Liver (tissue), 9 donors: ENCODE data around the gene KRTAP3-2. TPM values are rescaled to one million over a fixed set of nuclear protein-coding genes. Genes with fewer than 3 reads are reported as not detected.

Experiments used
- DNase-seq: peaks from one replicate; pipeline ENCODE4 v3.0.0-alpha.2; 2017; ENCODE audit warnings: low spot score
- H3K27ac ChIP-seq, 2 donors: one replicate each; pipeline ENCODE4 v1.7.0; 2013; ENCODE audit warnings: inconsistent platforms in 2 of 2, low read length in 2 of 2, control low read depth in 1 of 2, low read depth in 1 of 2, mild to moderate bottlenecking in 1 of 2
- H3K27me3 ChIP-seq, 4 donors: one replicate each; pipeline versions ENCODE4 v1.6.1 to v1.7.0; 2013; ENCODE audit warnings: low read length in 3 of 4, inconsistent platforms in 1 of 4, mild to moderate bottlenecking in 1 of 4, moderate library complexity in 1 of 4; ENCODE audit not compliant: control insufficient read depth in 4 of 4, insufficient read depth in 4 of 4
- H3K36me3 ChIP-seq, 4 donors: one replicate each; pipeline versions ENCODE4 v1.6.1 to v1.7.0; 2013; ENCODE audit warnings: low read length in 3 of 4, mild to moderate bottlenecking in 3 of 4, low read depth in 1 of 4, moderate library complexity in 1 of 4; ENCODE audit not compliant: control insufficient read depth in 4 of 4, insufficient read depth in 3 of 4
- H3K4me1 ChIP-seq, 4 donors: one replicate each; pipeline versions ENCODE4 v1.6.1 to v1.7.0; 2013; ENCODE audit warnings: low read length in 3 of 4, mild to moderate bottlenecking in 3 of 4, moderate library complexity in 1 of 4; ENCODE audit not compliant: control insufficient read depth in 4 of 4, insufficient read depth in 4 of 4
- H3K4me3 ChIP-seq, 3 donors: one replicate each; pipeline versions ENCODE4 v1.6.1 to v1.7.0; 2013; ENCODE audit warnings: low read length in 3 of 3, control low read depth in 1 of 3, low read depth in 1 of 3, mild to moderate bottlenecking in 1 of 3
- H3K9ac ChIP-seq, 2 donors: one replicate each; pipeline ENCODE4 v1.7.0; 2013; ENCODE audit warnings: low read length in 2 of 2, mild to moderate bottlenecking in 2 of 2, moderate library complexity in 2 of 2, control low read depth in 1 of 2, low read depth in 1 of 2
- H3K9me3 ChIP-seq, 4 donors: one replicate each; pipeline versions ENCODE4 v1.6.1 to v1.7.0; 2013; ENCODE audit warnings: low read length in 3 of 4; ENCODE audit not compliant: control insufficient read depth in 4 of 4
- EGR1 ChIP-seq, 2 donors: IDR thresholded peaks; 2 replicates each; pipeline ENCODE4 v1.6.1; 2016 to 2018; ENCODE audit warnings: antibody characterized with exemption in 2 of 2, low read depth in 2 of 2
- FOXA1 ChIP-seq: IDR thresholded peaks from 2 replicates; pipeline ENCODE4 v1.6.1; 2016; ENCODE audit warnings: antibody characterized with exemption
- FOXA2 ChIP-seq: IDR thresholded peaks from 2 replicates; pipeline ENCODE4 v1.6.1; 2016; ENCODE audit warnings: antibody characterized with exemption
- GABPA ChIP-seq, 2 donors: IDR thresholded peaks in 1 of 2; conservative IDR thresholded peaks in 1 of 2; 2 replicates each; pipeline ENCODE4 v1.6.1; 2016; ENCODE audit warnings: antibody characterized with exemption in 2 of 2, mild to moderate bottlenecking in 1 of 2, moderate library complexity in 1 of 2
- HNF4A ChIP-seq, 2 donors: conservative IDR thresholded peaks; 2 replicates each; pipeline ENCODE4 v1.6.1; 2016; ENCODE audit warnings: antibody characterized with exemption in 2 of 2, mild to moderate bottlenecking in 2 of 2
- JUND ChIP-seq, 2 donors: IDR thresholded peaks; 2 replicates each; pipeline ENCODE4 v1.6.1; 2016; ENCODE audit warnings: antibody characterized with exemption in 2 of 2
- NR2F2 ChIP-seq: IDR thresholded peaks from 2 replicates; pipeline ENCODE4 v1.6.1; 2016; ENCODE audit warnings: antibody characterized with exemption
- RAD21 ChIP-seq, 2 donors: IDR thresholded peaks; 2 replicates each; pipeline ENCODE4 v1.6.1; 2016; ENCODE audit warnings: antibody characterized with exemption in 2 of 2, mild to moderate bottlenecking in 2 of 2
- RXRA ChIP-seq, 2 donors: IDR thresholded peaks; 2 replicates each; pipeline ENCODE4 v1.6.1; 2017 to 2018; ENCODE audit warnings: antibody characterized with exemption in 2 of 2, mild to moderate bottlenecking in 1 of 2
- SP1 ChIP-seq: IDR thresholded peaks from 2 replicates; pipeline ENCODE4 v1.6.1; 2018; ENCODE audit warnings: antibody characterized with exemption, mild to moderate bottlenecking
- TAF1 ChIP-seq: conservative IDR thresholded peaks from 2 replicates; pipeline ENCODE4 v1.6.1; 2016; ENCODE audit warnings: antibody characterized with exemption, mild to moderate bottlenecking
- YY1 ChIP-seq: IDR thresholded peaks from 2 replicates; pipeline ENCODE4 v1.6.1; 2016; ENCODE audit warnings: antibody characterized with exemption, mild to moderate bottlenecking
- WGBS: extraction: QIAGEN DNeasy Blood & Tissue Kit; methylation state at CpG from one replicate; pipeline ENCODE4 v1.1.7; 2013; 5-methylcytosine and 5-hydroxymethylcytosine counted together
- polyA plus RNA-seq, 2 donors: library from polyadenylated mRNA; stranded (reverse) in 1 of 2; unstranded in 1 of 2; fragments of 200-250 nt in 1 of 2; fragments of >200 nt in 1 of 2; fragmentation: Nextera tagmentation in 1 of 2; extraction: Ambion mirVana in 1 of 2; gene quantifications; one replicate each; pipeline versions ENCODE4 v1.2.1 to v1.2.3, GENCODE V29; 2013 to 2015
- total RNA-seq, 2 donors: library from RNA; depleted of rRNA; stranded (reverse); fragments of >200 nt; gene quantifications; one replicate each; pipeline ENCODE4 v1.2.3, GENCODE V29; 2014
- TF ChIP-seq, protein P1 (sequence below): IDR thresholded peaks from 2 replicates; pipeline ENCODE4 v1.6.1; 2016; ENCODE audit warnings: antibody characterized with exemption
- TF ChIP-seq, protein P2 (sequence below): IDR thresholded peaks from 2 replicates; pipeline ENCODE4 v1.6.1; 2016; ENCODE audit warnings: antibody characterized with exemption
- TF ChIP-seq, protein P3 (sequence below): IDR thresholded peaks from 2 replicates; pipeline ENCODE4 v1.6.1; 2016; ENCODE audit warnings: antibody characterized with exemption, mild to moderate bottlenecking
- TF ChIP-seq, protein P4 (sequence below): IDR thresholded peaks from 2 replicates; pipeline ENCODE4 v1.6.1; 2016; ENCODE audit warnings: antibody characterized with exemption
- donor health status: healthy.
- donor health status: healthy.
- donor health status: healthy.
- donor health status: healthy.
- donor health status: healthy.

Gene KRTAP3-2
- total and polyA plus RNA-seq, 4 donors = not detected

DNA sequence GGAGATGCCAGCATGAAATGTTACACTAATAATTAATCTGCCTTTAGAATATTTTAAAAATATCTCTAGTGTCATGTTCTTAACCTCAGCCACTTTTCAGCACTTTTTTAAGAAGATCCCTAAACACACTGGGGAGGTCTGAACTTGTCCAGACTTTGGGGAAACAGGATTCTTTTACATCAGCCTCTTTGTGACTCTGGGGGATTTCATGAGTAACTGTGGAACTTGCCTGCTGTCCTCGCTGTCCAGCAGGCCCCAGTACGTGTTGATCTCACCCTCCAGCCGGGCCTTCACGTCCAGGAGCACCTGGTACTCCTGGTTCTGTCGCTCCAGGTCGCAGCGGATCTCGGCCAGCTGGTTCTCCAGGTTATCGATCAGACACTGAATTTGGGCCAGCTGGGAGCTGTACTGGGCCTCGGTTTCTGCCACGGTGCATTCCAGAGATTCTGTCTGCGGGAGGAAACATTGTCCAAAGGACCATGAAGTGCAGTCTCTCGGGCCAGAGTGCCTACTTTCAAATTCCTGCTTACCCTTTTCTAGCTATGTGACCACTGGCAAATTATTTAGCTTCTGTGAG is 21.0 kb downstream of the KRTAP3-2 start:
- no peaks in the 10 kb centered on the region for H3K36me3 ChIP-seq
- no peak overlapping the region for H3K9ac ChIP-seq
- no peak overlapping the region for H3K27ac ChIP-seq
- no peak overlapping the region for H3K4me3 ChIP-seq
- no peaks in the 10 kb centered on the region for H3K9me3 ChIP-seq
- TF ChIP-seq YY1 = no peak
- TF ChIP-seq, protein P1, sequence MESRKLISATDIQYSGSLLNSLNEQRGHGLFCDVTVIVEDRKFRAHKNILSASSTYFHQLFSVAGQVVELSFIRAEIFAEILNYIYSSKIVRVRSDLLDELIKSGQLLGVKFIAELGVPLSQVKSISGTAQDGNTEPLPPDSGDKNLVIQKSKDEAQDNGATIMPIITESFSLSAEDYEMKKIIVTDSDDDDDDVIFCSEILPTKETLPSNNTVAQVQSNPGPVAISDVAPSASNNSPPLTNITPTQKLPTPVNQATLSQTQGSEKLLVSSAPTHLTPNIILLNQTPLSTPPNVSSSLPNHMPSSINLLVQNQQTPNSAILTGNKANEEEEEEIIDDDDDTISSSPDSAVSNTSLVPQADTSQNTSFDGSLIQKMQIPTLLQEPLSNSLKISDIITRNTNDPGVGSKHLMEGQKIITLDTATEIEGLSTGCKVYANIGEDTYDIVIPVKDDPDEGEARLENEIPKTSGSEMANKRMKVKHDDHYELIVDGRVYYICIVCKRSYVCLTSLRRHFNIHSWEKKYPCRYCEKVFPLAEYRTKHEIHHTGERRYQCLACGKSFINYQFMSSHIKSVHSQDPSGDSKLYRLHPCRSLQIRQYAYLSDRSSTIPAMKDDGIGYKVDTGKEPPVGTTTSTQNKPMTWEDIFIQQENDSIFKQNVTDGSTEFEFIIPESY = no peak
- no peak for TF ChIP-seq RXRA (IDR thresholded peaks at IDR 0.05)
- no peak for TF ChIP-seq TAF1
- TF ChIP-seq RAD21 (IDR thresholded peaks at IDR 0.05) = no peak
- TF ChIP-seq, protein P2, sequence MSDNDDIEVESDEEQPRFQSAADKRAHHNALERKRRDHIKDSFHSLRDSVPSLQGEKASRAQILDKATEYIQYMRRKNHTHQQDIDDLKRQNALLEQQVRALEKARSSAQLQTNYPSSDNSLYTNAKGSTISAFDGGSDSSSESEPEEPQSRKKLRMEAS = no peak
- TF ChIP-seq NR2F2 = no peak
- TF ChIP-seq GABPA (IDR thresholded peaks at IDR 0.05 in 1 of 2, conservative IDR thresholded peaks at IDR 0.05 in 1 of 2) = no peak
- TF ChIP-seq HNF4A (conservative IDR thresholded peaks at IDR 0.05) = no peak
- TF ChIP-seq, protein P3, sequence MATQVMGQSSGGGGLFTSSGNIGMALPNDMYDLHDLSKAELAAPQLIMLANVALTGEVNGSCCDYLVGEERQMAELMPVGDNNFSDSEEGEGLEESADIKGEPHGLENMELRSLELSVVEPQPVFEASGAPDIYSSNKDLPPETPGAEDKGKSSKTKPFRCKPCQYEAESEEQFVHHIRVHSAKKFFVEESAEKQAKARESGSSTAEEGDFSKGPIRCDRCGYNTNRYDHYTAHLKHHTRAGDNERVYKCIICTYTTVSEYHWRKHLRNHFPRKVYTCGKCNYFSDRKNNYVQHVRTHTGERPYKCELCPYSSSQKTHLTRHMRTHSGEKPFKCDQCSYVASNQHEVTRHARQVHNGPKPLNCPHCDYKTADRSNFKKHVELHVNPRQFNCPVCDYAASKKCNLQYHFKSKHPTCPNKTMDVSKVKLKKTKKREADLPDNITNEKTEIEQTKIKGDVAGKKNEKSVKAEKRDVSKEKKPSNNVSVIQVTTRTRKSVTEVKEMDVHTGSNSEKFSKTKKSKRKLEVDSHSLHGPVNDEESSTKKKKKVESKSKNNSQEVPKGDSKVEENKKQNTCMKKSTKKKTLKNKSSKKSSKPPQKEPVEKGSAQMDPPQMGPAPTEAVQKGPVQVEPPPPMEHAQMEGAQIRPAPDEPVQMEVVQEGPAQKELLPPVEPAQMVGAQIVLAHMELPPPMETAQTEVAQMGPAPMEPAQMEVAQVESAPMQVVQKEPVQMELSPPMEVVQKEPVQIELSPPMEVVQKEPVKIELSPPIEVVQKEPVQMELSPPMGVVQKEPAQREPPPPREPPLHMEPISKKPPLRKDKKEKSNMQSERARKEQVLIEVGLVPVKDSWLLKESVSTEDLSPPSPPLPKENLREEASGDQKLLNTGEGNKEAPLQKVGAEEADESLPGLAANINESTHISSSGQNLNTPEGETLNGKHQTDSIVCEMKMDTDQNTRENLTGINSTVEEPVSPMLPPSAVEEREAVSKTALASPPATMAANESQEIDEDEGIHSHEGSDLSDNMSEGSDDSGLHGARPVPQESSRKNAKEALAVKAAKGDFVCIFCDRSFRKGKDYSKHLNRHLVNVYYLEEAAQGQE = no peak
- TF ChIP-seq, protein P4, sequence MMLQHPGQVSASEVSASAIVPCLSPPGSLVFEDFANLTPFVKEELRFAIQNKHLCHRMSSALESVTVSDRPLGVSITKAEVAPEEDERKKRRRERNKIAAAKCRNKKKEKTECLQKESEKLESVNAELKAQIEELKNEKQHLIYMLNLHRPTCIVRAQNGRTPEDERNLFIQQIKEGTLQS = no peak
- DNase-seq = no peak
- WGBS = 89% methylated on average over 13 of the region's 13 CpGs
- no peaks in the 10 kb centered on the region for H3K4me1 ChIP-seq
- peaks cover 0 to 8% (median 0%) of the 10 kb centered on the region in 4 donors for H3K27me3 ChIP-seq

DNA sequence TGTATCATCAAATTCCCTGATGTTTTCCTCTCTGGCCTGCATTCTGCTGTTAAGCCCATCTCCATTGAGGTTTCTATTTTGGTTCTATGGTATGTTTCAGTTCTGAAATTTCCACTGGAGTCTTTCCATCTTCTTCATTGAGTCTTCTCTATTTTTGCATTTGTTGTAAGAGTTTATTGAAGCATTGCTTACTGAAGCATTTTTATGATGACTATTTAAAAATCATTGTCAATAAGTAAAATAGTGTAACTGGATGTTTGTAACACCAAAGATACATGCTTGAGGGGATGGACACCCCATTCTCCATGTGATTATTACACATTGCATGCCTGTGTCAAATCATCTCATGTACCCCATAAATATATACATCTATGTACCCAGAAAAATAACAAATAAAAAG is 24.2 kb downstream of the KRTAP3-2 start:
- no peak for TF ChIP-seq EGR1 (IDR thresholded peaks at IDR 0.05; ENCODE audit: low read depth in 2 of 2)
- no peak for TF ChIP-seq RXRA (IDR thresholded peaks at IDR 0.05)
- TF ChIP-seq, protein P4 = no peak
- TF ChIP-seq GABPA (IDR thresholded peaks at IDR 0.05 in 1 of 2, conservative IDR thresholded peaks at IDR 0.05 in 1 of 2) = no peak
- no peak for TF ChIP-seq YY1
- TF ChIP-seq FOXA1 = no peak
- TF ChIP-seq, protein P2 = no peak
- no peak for TF ChIP-seq JUND (IDR thresholded peaks at IDR 0.05)
- TF ChIP-seq FOXA2 = no peak
- TF ChIP-seq HNF4A (conservative IDR thresholded peaks at IDR 0.05) = no peak
- TF ChIP-seq SP1 = no peak
- no peak overlapping the region for H3K4me3 ChIP-seq
- no peaks in the 10 kb centered on the region for H3K4me1 ChIP-seq
- H3K9ac ChIP-seq = no peak overlapping the region
- no peaks in the 10 kb centered on the region for H3K36me3 ChIP-seq
- H3K9me3 ChIP-seq = no peaks in the 10 kb centered on the region
- no peak for DNase-seq
- no peak overlapping the region for H3K27ac ChIP-seq
- H3K27me3 ChIP-seq = peaks cover 0 to 8% (median 0%) of the 10 kb centered on the region in 4 donors
